Measurements from ENCODE around the gene FAM98C.

FAM98C gene

GRCh38 chr19:38449518-38449917 is 46.6 kb downstream of the FAM98C start:
- no peak for DNase-seq
- intact Hi-C loops (cut with DNase I) = no loop called here

DNA sequence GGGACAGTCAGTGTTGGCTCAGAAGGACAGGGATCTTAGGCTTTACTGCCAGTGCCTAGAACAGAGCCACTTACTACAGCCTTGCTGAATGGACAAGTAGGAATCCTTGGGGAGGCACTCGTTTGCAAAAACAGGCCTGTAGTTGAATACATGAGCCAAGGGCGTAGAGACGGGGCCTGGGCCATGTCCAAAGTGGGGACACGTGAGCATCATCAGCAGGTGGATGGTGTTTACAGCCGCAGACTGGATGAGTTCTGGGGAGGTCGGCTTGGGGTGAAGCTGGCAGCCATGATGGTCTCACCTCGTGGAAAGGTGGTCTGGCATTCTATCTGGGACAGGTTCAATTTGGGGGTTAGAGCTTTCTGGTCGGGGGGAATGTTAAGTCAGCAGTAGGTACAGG is 48.1 kb downstream of the FAM98C start:
- peak in 1 of 10 donors; percentile 41 for DNase-seq
- intact Hi-C loops (cut with DNase I) = no loop called here

GRCh38 chr19:38451629-38452028 is 48.7 kb downstream of the FAM98C start:
- no peak for DNase-seq
- intact Hi-C loops (cut with DNase I) = no loop called here

GRCh38 chr19:38452430-38453366 is 49.8 kb downstream of the FAM98C start:
- intact Hi-C loops (cut with DNase I) = no loop called here
- peak in 2 of 10 donors; percentile 72 to 76 for DNase-seq

- intact Hi-C loops (cut with DNase I) = no loop called here
- DNase-seq = no peak
These were observed 50.7 kb downstream of the FAM98C start for GRCh38 chr19:38453596-38453995.

- intact Hi-C loops (cut with DNase I) = no loop called here
- no peak for DNase-seq
These were observed 52.1 kb downstream of the FAM98C start for GRCh38 chr19:38455031-38455430.

GRCh38 chr19:38457202-38457601 is 54.3 kb downstream of the FAM98C start:
- intact Hi-C loops (cut with DNase I) = no loop called here

GRCh38 chr19:38457690-38458405 is 55.0 kb downstream of the FAM98C start:
- DNase-seq = peak in 1 of 10 donors; percentile 55
- intact Hi-C loops (cut with DNase I) = no loop called here

More at GRCh38 chr19:38457202-38457601, 54.3 kb downstream of the FAM98C start:
- no peak for DNase-seq
